CD4-positive, alpha-beta T cell (primary cell): ENCODE results near the gene SSNA1. TPM values are rescaled to one million over a fixed set of nuclear protein-coding genes. Genes with fewer than 3 reads are reported as not detected.

Experiments
- ATAC-seq: fragments of 200-7000 bp; cut with Tn5 transposase; one replicate; pipeline ENCODE4 v1.10.0; 2022; ENCODE audit warnings: mild to moderate bottlenecking; ENCODE audit not compliant: poor library complexity
- CTCF ChIA-PET: fragments of 350-600 bp; sonication (Branson Sonifier 250); formaldehyde crosslinking; loops from one replicate; lab custom pipeline; 2021; ENCODE audit warnings: antibody characterized with exemption, inconsistent platforms; lab: Charles Lee
- POLR2A ChIA-PET: fragments of 350-600 bp; sonication (Branson Sonifier 250); formaldehyde crosslinking; loops from one replicate; lab custom pipeline; 2021; ENCODE audit warnings: antibody characterized with exemption, inconsistent platforms; lab: Charles Lee
- DNase-seq, 14 experiments: peaks; one replicate each; pipeline ENCODE4 v3.0.0-alpha.2; 2013 to 2020; ENCODE audit warnings: mixed read lengths in 2 of 14
- H3K27ac ChIP-seq, 2 donors: one replicate each; pipeline versions ENCODE4 v1.5.1 to v1.7.0; 2013; ENCODE audit warnings: low read length in 2 of 2, low read depth in 1 of 2, mild to moderate bottlenecking in 1 of 2
- H3K27me3 ChIP-seq, 2 experiments: 1 replicate in 1 of 2; 2 replicates in 1 of 2; pipeline versions ENCODE4 v1.6.1 to v1.7.0; 2013; ENCODE audit warnings: low read length in 2 of 2, control low read depth in 1 of 2, mild to moderate bottlenecking in 1 of 2, moderate library complexity in 1 of 2; ENCODE audit not compliant: insufficient read depth in 2 of 2, control insufficient read depth in 1 of 2
- H3K36me3 ChIP-seq: one replicate; pipeline ENCODE4 v1.6.1; 2013; ENCODE audit warnings: low read length, control low read depth; ENCODE audit not compliant: insufficient read depth
- H3K4me1 ChIP-seq: one replicate; pipeline ENCODE4 v1.6.1; 2013; ENCODE audit warnings: low read length, control low read depth; ENCODE audit not compliant: insufficient read depth
- H3K4me3 ChIP-seq: one replicate; pipeline ENCODE4 v1.5.1; 2013; ENCODE audit warnings: mild to moderate bottlenecking, low read length, moderate library complexity
- H3K9me3 ChIP-seq, 2 experiments: 1 replicate in 1 of 2; 2 replicates in 1 of 2; pipeline versions ENCODE4 v1.6.1 to v1.7.0; 2013; ENCODE audit warnings: low read length in 2 of 2, mild to moderate bottlenecking in 2 of 2, control low read depth in 1 of 2, moderate library complexity in 1 of 2; ENCODE audit not compliant: control insufficient read depth in 1 of 2, insufficient read depth in 1 of 2
- H3K27ac Mint-ChIP-seq: one replicate; pipeline ENCODE4 v1.8.0; 2020; ENCODE audit warnings: mixed read lengths
- H3K27me3 Mint-ChIP-seq: one replicate; pipeline ENCODE4 v1.8.0; 2021; ENCODE audit warnings: mixed read lengths
- H3K36me3 Mint-ChIP-seq: one replicate; pipeline ENCODE4 v1.8.0; 2021; ENCODE audit warnings: low read depth, mixed read lengths
- H3K4me1 Mint-ChIP-seq: one replicate; pipeline ENCODE4 v1.8.0; 2021; ENCODE audit warnings: low read depth, mixed read lengths
- H3K4me3 Mint-ChIP-seq: one replicate; pipeline ENCODE4 v1.8.0; 2020; ENCODE audit warnings: mild to moderate bottlenecking, mixed read lengths
- H3K9me3 Mint-ChIP-seq: one replicate; pipeline ENCODE4 v1.8.0; 2020; ENCODE audit warnings: mixed read lengths
- intact Hi-C, 2 experiments: fragments of 100-400 bp; cut with DNase I in 1 of 2; cut with micrococcal nuclease in 1 of 2; formaldehyde crosslinking; loops; one replicate each; pipeline versions ENCODE4 v1.15.1 to v1.9.0; 2023 to 2025; cut with DNase I, micrococcal nuclease
- total RNA-seq, 174 experiments: library from RNA in 2 of 174; stranded (reverse) in 2 of 174; gene quantifications; one replicate each; pipeline ENCODE4 v1.2.3 and lab custom pipeline; 2021 to 2026
- TF ChIP-seq, protein P1 (sequence below): fragments of 200-600 bp; IDR thresholded peaks from one replicate; pipeline ENCODE4 v1.8.0; 2022; ENCODE audit warnings: antibody characterized with exemption, mild to moderate bottlenecking

SSNA1 gene
- total RNA-seq, 2 experiments from 2014 or later, result 30.1 to 30.5 TPM

DNA sequence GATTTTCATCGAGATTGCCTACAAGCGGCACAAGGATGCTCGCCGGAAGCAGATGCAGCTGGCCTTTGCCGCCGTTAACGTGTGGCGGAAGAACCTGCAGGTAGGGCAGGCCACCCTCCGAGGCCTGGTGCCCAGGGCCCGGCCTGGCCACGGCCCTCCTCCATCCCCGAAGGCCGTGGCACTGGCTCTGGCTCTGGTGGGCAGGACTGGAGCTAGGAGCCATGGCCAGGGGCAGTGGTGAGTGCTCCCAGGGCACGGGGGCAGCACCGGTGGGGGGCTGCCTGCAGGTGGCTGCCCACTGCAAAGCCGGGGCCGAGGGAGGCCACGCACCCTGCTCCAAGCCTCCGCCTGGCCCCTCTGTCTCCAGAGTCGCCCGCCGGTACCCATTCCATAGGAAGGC, 24.7 kb upstream of the SSNA1 start:
- Histone ChIP-seq H3K36me3 (no peaks in the 10 kb centered on the region), H3K9me3 (peaks cover 0 to 31% of the 10 kb centered on the region in 2 experiments), H3K27ac (no peak overlapping the region), H3K27me3 (peaks cover 51 to 76% of the 10 kb centered on the region in 2 experiments), H3K4me3 (no peak overlapping the region), H3K4me1 (peaks cover 15% of the 10 kb centered on the region)
- Mint-ChIP-seq H3K27me3 (peaks cover 58% of the 10 kb centered on the region), H3K27ac (no peak overlapping the region), H3K9me3 (no peaks in the 10 kb centered on the region), H3K36me3 (no peaks in the 10 kb centered on the region), H3K4me3 (no peak overlapping the region), H3K4me1 (peaks cover 5% of the 10 kb centered on the region)
- no peak for DNase-seq
- no peak for ATAC-seq
- ChIA-PET CTCF (no interaction called here), POLR2A (no interaction called here)
- intact Hi-C loops, result no loop called here
- TF ChIP-seq, protein P1, sequence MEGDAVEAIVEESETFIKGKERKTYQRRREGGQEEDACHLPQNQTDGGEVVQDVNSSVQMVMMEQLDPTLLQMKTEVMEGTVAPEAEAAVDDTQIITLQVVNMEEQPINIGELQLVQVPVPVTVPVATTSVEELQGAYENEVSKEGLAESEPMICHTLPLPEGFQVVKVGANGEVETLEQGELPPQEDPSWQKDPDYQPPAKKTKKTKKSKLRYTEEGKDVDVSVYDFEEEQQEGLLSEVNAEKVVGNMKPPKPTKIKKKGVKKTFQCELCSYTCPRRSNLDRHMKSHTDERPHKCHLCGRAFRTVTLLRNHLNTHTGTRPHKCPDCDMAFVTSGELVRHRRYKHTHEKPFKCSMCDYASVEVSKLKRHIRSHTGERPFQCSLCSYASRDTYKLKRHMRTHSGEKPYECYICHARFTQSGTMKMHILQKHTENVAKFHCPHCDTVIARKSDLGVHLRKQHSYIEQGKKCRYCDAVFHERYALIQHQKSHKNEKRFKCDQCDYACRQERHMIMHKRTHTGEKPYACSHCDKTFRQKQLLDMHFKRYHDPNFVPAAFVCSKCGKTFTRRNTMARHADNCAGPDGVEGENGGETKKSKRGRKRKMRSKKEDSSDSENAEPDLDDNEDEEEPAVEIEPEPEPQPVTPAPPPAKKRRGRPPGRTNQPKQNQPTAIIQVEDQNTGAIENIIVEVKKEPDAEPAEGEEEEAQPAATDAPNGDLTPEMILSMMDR, result no peak

DNA sequence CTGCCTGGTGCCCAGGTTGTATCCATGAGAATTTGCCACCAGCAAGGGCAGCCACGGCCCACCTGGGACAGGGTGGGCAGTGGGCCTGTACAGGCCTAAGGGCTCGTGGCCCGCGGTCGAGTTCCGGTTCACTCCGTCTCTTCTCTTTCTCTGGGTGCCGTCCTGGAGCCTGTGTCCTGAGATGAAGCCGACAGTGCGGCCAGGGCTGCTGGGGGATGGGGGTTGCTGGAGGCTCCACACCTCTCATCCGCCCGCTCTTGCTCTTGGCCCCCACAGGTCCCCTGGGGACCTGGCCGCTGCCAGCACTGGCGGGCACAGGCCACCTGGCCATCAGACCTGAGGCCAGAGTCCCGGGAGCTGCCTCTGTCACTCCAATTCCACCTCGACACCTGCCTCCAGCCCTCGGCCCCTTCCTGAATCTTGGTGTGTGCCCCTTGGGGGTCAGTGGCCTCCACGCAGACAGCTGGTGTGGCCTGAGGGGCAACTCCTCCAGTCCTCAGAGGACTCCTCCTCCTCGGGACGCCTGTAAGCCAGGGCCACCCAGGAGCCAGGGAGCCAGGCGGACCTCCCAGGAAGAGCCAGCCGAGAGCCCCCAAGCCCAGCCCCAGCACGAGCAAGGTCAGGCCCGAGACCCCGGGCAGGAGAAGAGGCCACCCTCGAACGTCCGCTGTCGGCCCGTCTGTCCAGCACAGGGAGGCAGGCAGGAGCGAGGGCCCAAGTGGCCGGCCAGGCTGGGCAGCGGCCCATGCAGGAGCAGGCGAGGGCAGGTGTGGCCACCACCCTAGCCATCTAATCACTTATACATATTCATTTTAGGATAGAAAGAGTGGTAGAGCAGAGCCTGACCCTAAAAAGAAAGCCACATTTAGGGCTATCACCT, 23.9 kb upstream of the SSNA1 start:
- CTCF ChIA-PET, result no interaction called here
- no peak for ATAC-seq

DNA sequence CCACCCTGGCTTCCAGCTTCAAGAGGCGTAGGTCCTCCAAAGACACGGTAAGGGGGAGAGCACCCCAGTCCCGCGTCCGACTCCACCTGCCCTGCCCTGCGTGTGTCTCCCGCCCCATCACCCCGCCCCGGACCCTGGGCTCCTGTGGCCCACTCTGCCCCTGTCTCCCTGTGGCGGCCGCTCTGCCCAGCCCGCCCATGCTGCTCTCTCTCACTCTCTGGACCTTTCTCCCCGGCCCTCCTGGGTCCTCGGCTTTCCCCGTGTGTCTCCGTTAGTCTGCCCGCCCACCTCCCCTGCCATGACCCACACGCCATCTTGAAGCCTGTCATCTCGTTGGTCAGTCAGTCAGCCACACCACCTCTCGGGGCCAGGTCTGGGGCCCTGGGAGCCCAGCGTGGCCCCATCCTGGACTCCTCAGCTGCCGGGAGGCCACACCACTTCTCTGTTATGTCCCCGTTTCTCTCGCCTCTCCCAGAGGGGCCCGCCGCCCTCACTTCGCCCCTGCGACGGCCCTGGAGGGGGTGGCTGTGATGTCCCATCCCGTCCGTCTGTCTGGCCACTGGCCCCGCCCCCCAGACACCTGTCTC, 23.1 kb upstream of the SSNA1 start:
- Histone ChIP-seq H3K27ac (no peak overlapping the region), H3K36me3 (no peaks in the 10 kb centered on the region), H3K4me1 (peaks cover 13% of the 10 kb centered on the region), H3K27me3 (peaks cover 46 to 73% of the 10 kb centered on the region in 2 experiments), H3K4me3 (no peak overlapping the region), H3K9me3 (peaks cover 0 to 31% of the 10 kb centered on the region in 2 experiments)
- Mint-ChIP-seq H3K36me3 (no peaks in the 10 kb centered on the region), H3K4me3 (no peak overlapping the region), H3K4me1 (no peaks in the 10 kb centered on the region), H3K27ac (no peak overlapping the region), H3K27me3 (peaks cover 50% of the 10 kb centered on the region), H3K9me3 (no peaks in the 10 kb centered on the region)
- no peak for ATAC-seq
- ChIA-PET CTCF (no interaction called here), POLR2A (no interaction called here)
- DNase-seq, result no peak
- intact Hi-C loops, result no loop called here
- TF ChIP-seq, protein P1, result no peak

More for the DNA sequence above, 23.9 kb upstream of the SSNA1 start:
- peaks cover 13% of the 10 kb centered on the region for H3K4me1 ChIP-seq
- Mint-ChIP-seq H3K4me1 (no peaks in the 10 kb centered on the region), H3K36me3 (no peaks in the 10 kb centered on the region), H3K27me3 (peaks cover 52% of the 10 kb centered on the region), H3K4me3 (no peak overlapping the region), H3K27ac (no peak overlapping the region), H3K9me3 (no peaks in the 10 kb centered on the region)
- intact Hi-C loops, result no loop called here
- H3K4me3 ChIP-seq, result no peak overlapping the region
- peaks cover 45 to 73% of the 10 kb centered on the region in 2 experiments for H3K27me3 ChIP-seq
- no peaks in the 10 kb centered on the region for H3K36me3 ChIP-seq
- DNase-seq, result no peak
- no peak overlapping the region for H3K27ac ChIP-seq
- H3K9me3 ChIP-seq, result peaks cover 0 to 31% of the 10 kb centered on the region in 2 experiments
- TF ChIP-seq, protein P1, result no peak
- POLR2A ChIA-PET, result no interaction called here
